GM21786 (cell line): ENCODE data around the gene NT5DC3.

Source experiments
- ATAC-seq: cut with Tn5 transposase; IDR thresholded peaks from one replicate; pipeline ENCODE4 v1.9.1; 2021; ENCODE audit not compliant: unreplicated experiment

The NT5DC3 gene

GRCh38 chr12:103833095-103833775 lies 7.8 kb downstream of the NT5DC3 start:
- no peak for ATAC-seq

GRCh38 chr12:103832048-103832997 lies 8.7 kb downstream of the NT5DC3 start:
- no peak for ATAC-seq

- ATAC-seq: no peak
These were observed 10.2 kb downstream of the NT5DC3 start for GRCh38 chr12:103830730-103831320.

- ATAC-seq: no peak
These were observed 10.9 kb downstream of the NT5DC3 start for GRCh38 chr12:103830025-103830725.

- no peak for ATAC-seq
These were observed 11.9 kb downstream of the NT5DC3 start for GRCh38 chr12:103829092-103829491.

- no peak for ATAC-seq
These were observed 13.1 kb downstream of the NT5DC3 start for GRCh38 chr12:103827911-103828391.

GRCh38 chr12:103824845-103825244 lies 16.2 kb downstream of the NT5DC3 start:
- ATAC-seq: no peak

- no peak for ATAC-seq
These were observed 16.7 kb downstream of the NT5DC3 start for GRCh38 chr12:103824290-103824689.

GRCh38 chr12:103823871-103824270 lies 17.2 kb downstream of the NT5DC3 start:
- no peak for ATAC-seq

- ATAC-seq: no peak
These were observed 19.3 kb downstream of the NT5DC3 start for GRCh38 chr12:103821773-103822172.

- ATAC-seq: no peak
These were observed 20.0 kb downstream of the NT5DC3 start for GRCh38 chr12:103820881-103821489.

GRCh38 chr12:103820361-103820760 lies 20.7 kb downstream of the NT5DC3 start:
- ATAC-seq: no peak

GRCh38 chr12:103819892-103820291 lies 21.1 kb downstream of the NT5DC3 start:
- ATAC-seq: no peak

- no peak for ATAC-seq
These were observed 21.7 kb downstream of the NT5DC3 start for GRCh38 chr12:103819312-103819711.

GRCh38 chr12:103817791-103818190 lies 23.2 kb downstream of the NT5DC3 start:
- no peak for ATAC-seq

- no peak for ATAC-seq
These were observed 24.4 kb downstream of the NT5DC3 start for GRCh38 chr12:103816663-103817062.

- ATAC-seq: no peak
These were observed 26.6 kb downstream of the NT5DC3 start for GRCh38 chr12:103814436-103814835.

- ATAC-seq: no peak
These were observed 27.1 kb downstream of the NT5DC3 start for GRCh38 chr12:103813949-103814348.

GRCh38 chr12:103813426-103813825 lies 27.6 kb downstream of the NT5DC3 start:
- no peak for ATAC-seq

- ATAC-seq: no peak
These were observed 28.2 kb downstream of the NT5DC3 start for GRCh38 chr12:103812789-103813188.

GRCh38 chr12:103811791-103812190 lies 29.2 kb downstream of the NT5DC3 start:
- no peak for ATAC-seq
